HepG2 (cell line): ENCODE data around the gene PIK3R3. TPM values are rescaled to one million over a fixed set of nuclear protein-coding genes. Genes with fewer than 3 reads are reported as not detected.

ENCODE experiments used
- ATAC-seq: fragments of 200-7000 bp; cut with Tn5 transposase; 3 replicates; pipeline ENCODE4 v1.9.1; 2020; ENCODE audit warnings: mild to moderate bottlenecking, moderate library complexity
- BruUV-seq: library from RNA; stranded (reverse); fragments of 400-500 nt; replicated peaks from 2 replicates; lab custom pipeline; 2021; lab: Mats Ljungman, UMichigan
- CTCF ChIA-PET: fragments of 300-600 bp; formaldehyde crosslinking; extraction: SDS; loops from one replicate; lab custom pipeline; 2021; ENCODE audit warnings: low total read pairs, inconsistent platforms, low intra/inter-chr PET ratio; lab: Yijun Ruan, JAX
- POLR2A ChIA-PET: fragments of 350-600 bp; sonication (Branson Sonifier 250); formaldehyde crosslinking; loops from one replicate; lab custom pipeline; 2020; ENCODE audit warnings: antibody characterized with exemption, inconsistent platforms; lab: Yijun Ruan, JAX
- DNase-seq: peaks from one replicate; pipeline ENCODE4 v3.0.0-alpha.2; 2015; ENCODE audit warnings: low spot score
- FAIRE-seq: peaks from 3 replicates; lab custom pipeline; 2011; peaks lifted over from hg19 to GRCh38; lab: Jason Lieb, UNC
- H2AFZ ChIP-seq: one replicate; pipeline ENCODE4 v1.6.1; 2011; ENCODE audit warnings: low read length, inconsistent platforms
- H3K27ac ChIP-seq: fragments of 300-600 bp; 3 replicates; pipeline ENCODE4 v1.8.0; 2011; ENCODE audit warnings: mixed run types, mild to moderate bottlenecking, mixed read lengths, low read length, inconsistent platforms; ENCODE audit not compliant: insufficient read depth; ENCODE audit errors: extremely low read length
- H3K27me3 ChIP-seq, 2 experiments: fragments of 200-600 bp in 1 of 2; 2 replicates in 1 of 2; 3 replicates in 1 of 2; pipeline versions ENCODE4 v1.6.0 to v1.8.0; 2011; ENCODE audit warnings: low read length in 2 of 2, mild to moderate bottlenecking in 2 of 2, moderate library complexity in 2 of 2, inconsistent platforms in 1 of 2; ENCODE audit not compliant: insufficient read depth in 2 of 2, control insufficient read depth in 1 of 2
- H3K36me3 ChIP-seq, 2 experiments: fragments of 200-600 bp in 1 of 2; replicated peaks in 1 of 2; 2 replicates in 1 of 2; 3 replicates in 1 of 2; pipeline versions ENCODE4 v1.5.1 to v1.8.0; 2011; ENCODE audit warnings: low read length in 2 of 2, inconsistent platforms in 1 of 2; ENCODE audit not compliant: insufficient read depth in 2 of 2, control insufficient read depth in 1 of 2
- H3K4me1 ChIP-seq: 2 replicates; pipeline ENCODE4 v1.5.1; 2012; ENCODE audit warnings: low read length, inconsistent platforms; ENCODE audit not compliant: insufficient read depth
- H3K4me2 ChIP-seq: 2 replicates; pipeline ENCODE4 v1.6.0; 2011; ENCODE audit warnings: low read depth, low read length, inconsistent platforms
- H3K4me3 ChIP-seq, 3 experiments: fragments of 200-600 bp in 1 of 3; sonication (generic), shearing (Covaris generic) in 1 of 3; replicated peaks in 1 of 3; 2 replicates each; pipeline ENCODE4 v1.5.1; 2011 to 2016; ENCODE audit warnings: low read length in 3 of 3, inconsistent platforms in 2 of 3, low read depth in 2 of 3, mild to moderate bottlenecking in 2 of 3, control low read depth in 1 of 3, mixed read lengths in 1 of 3; ENCODE audit not compliant: insufficient read depth in 1 of 3
- H3K79me2 ChIP-seq: one replicate; pipeline ENCODE4 v1.6.1; 2011; ENCODE audit warnings: low read length, inconsistent platforms; ENCODE audit not compliant: insufficient read depth
- H3K9ac ChIP-seq: 2 replicates; pipeline ENCODE4 v1.6.0; 2011; ENCODE audit warnings: mild to moderate bottlenecking, low read depth, low read length, inconsistent platforms; ENCODE audit not compliant: insufficient read depth
- H3K9me3 ChIP-seq: 2 replicates; pipeline ENCODE4 v1.5.1; 2012; ENCODE audit warnings: mild to moderate bottlenecking, low read length
- H4K20me1 ChIP-seq: 2 replicates; pipeline ENCODE4 v1.6.0; 2011; ENCODE audit warnings: inconsistent platforms, mild to moderate bottlenecking, low read length, moderate library complexity; ENCODE audit not compliant: insufficient read depth
- FOXC1 ChIP-seq: sonication (generic); formaldehyde crosslinking; IDR thresholded peaks from 2 replicates; pipeline ENCODE4 v1.8.0; 2022; ENCODE audit warnings: mild to moderate bottlenecking, missing genetic modification reagents, borderline replicate concordance
- HOXD1 ChIP-seq: sonication (generic); formaldehyde crosslinking; IDR thresholded peaks from 2 replicates; pipeline ENCODE4 v1.5.0; 2020; ENCODE audit warnings: missing genetic modification reagents
- NPAS2 ChIP-seq: sonication (generic); formaldehyde crosslinking; IDR thresholded peaks from 2 replicates; pipeline ENCODE4 v1.8.0; 2022; ENCODE audit warnings: mild to moderate bottlenecking, missing genetic modification reagents, borderline replicate concordance
- PRDM15 ChIP-seq: sonication (generic); formaldehyde crosslinking; IDR thresholded peaks from 2 replicates; pipeline ENCODE4 v1.4.0; 2020; ENCODE audit warnings: missing genetic modification reagents
- RFX5 ChIP-seq: IDR thresholded peaks from 2 replicates; pipeline ENCODE4 v1.6.1; 2011; ENCODE audit warnings: low read depth, low read length, improper control_type of control experiment
- RORA ChIP-seq: sonication (generic); formaldehyde crosslinking; IDR thresholded peaks from 2 replicates; pipeline ENCODE4 v1.5.0; 2020; ENCODE audit warnings: mild to moderate bottlenecking, missing genetic modification reagents, moderate library complexity
- SIX1 ChIP-seq: sonication (generic); formaldehyde crosslinking; IDR thresholded peaks from 2 replicates; pipeline ENCODE4 v1.4.0; 2020; ENCODE audit warnings: missing genetic modification reagents, borderline replicate concordance
- STAG1 ChIP-seq: sonication (generic); formaldehyde crosslinking; IDR thresholded peaks from 2 replicates; pipeline ENCODE4 v1.4.0; 2020; ENCODE audit warnings: missing genetic modification reagents
- ZMAT3 ChIP-seq: sonication (generic); formaldehyde crosslinking; conservative IDR thresholded peaks from 2 replicates; pipeline ENCODE4 v1.7.0; 2021; ENCODE audit warnings: missing genetic modification reagents
- ZNF441 ChIP-seq: sonication (generic); formaldehyde crosslinking; IDR thresholded peaks from 2 replicates; pipeline ENCODE4 v1.7.0; 2021; ENCODE audit warnings: missing genetic modification reagents, borderline replicate concordance
- ZNF644 ChIP-seq: IDR thresholded peaks from 2 replicates; pipeline ENCODE4 v1.6.1; 2016; ENCODE audit warnings: low read depth
- ZNF674 ChIP-seq: sonication (generic); formaldehyde crosslinking; IDR thresholded peaks from 2 replicates; pipeline ENCODE4 v1.5.0; 2020; ENCODE audit warnings: low read depth, mild to moderate bottlenecking, missing genetic modification reagents
- ZNF709 ChIP-seq: sonication (generic); formaldehyde crosslinking; IDR thresholded peaks from 2 replicates; pipeline ENCODE4 v1.5.0; 2020; ENCODE audit warnings: mild to moderate bottlenecking, missing genetic modification reagents
- in situ Hi-C: cut with HindIII; loops from 2 replicates; pipeline ENCODE4 v1.10.0; 2017; ENCODE audit warnings: low pct_unique_long_range_greater_than_20kb; ENCODE audit not compliant: extremely low pct_ligation_motif_present
- intact Hi-C: fragments of 100-400 bp; cut with micrococcal nuclease; formaldehyde crosslinking; loops from one replicate; pipeline ENCODE4 v1.10.0; 2022; ENCODE audit not compliant: unreplicated experiment
- polyA plus RNA-seq, 8 experiments: library from polyadenylated mRNA; depleted of rRNA in 3 of 8; stranded (reverse) in 7 of 8; unstranded in 1 of 8; fragments of >200 nt; fragmentation: Illumina TruSeq in 4 of 8; extraction: Trizol in 4 of 8; gene quantifications; 2 replicates each; pipeline versions ENCODE4 v1.2.1 to v1.2.3, GENCODE V29; 2011 to 2016; ENCODE audit warnings: low read depth in 4 of 8, missing spikeins in 1 of 8, mixed read lengths in 1 of 8; ENCODE audit not compliant: insufficient read depth in 1 of 8
- total RNA-seq, 5 experiments: library from RNA; depleted of rRNA; stranded (reverse); fragments of >200 nt; fragmentation: Illumina TruSeq; extraction: Trizol; gene quantifications; 2 replicates each; pipeline ENCODE4 v1.2.3, GENCODE V29; 2016; ENCODE audit warnings: low read depth in 1 of 5

PIK3R3 gene
- total and polyA plus RNA-seq, 2 of the 13 experiments (the other 11 are each of a cell fraction or from before 2014, with no cell fraction given) = 0.37 to 6.9 TPM

- ChIA-PET CTCF (no interaction called here), POLR2A (no interaction called here)
- no peaks in the 10 kb centered on the region for H3K79me2 ChIP-seq
- BruUV-seq = no TSS peak
- no peak overlapping the region for H2AFZ ChIP-seq
- H3K4me2 ChIP-seq = no peak overlapping the region
- in situ Hi-C loops (no loop called here), intact Hi-C loops (no loop called here)
- no peaks in the 10 kb centered on the region for H4K20me1 ChIP-seq
- FAIRE-seq (no peak), ATAC-seq (no peak), DNase-seq (no peak)
- no peak overlapping the region for H3K4me3 ChIP-seq
- TF ChIP-seq FOXC1 (CRISPR knock-in tag) (no peak), ZNF674 (CRISPR knock-in tag) (no peak), HOXD1 (CRISPR knock-in tag) (no peak), NPAS2 (CRISPR knock-in tag) (no peak), RFX5 (no peak), STAG1 (CRISPR knock-in tag) (no peak), RORA (CRISPR knock-in tag) (no peak), PRDM15 (CRISPR knock-in tag) (no peak), ZMAT3 (CRISPR knock-in tag) (no peak), SIX1 (no peak), ZNF709 (CRISPR knock-in tag) (no peak), ZNF441 (CRISPR knock-in tag) (no peak), ZNF644 (CRISPR knock-in tag) (no peak)
- no peak overlapping the region for H3K9ac ChIP-seq
- H3K27ac ChIP-seq = no peak overlapping the region
- H3K4me1 ChIP-seq = peaks cover 13% of the 10 kb centered on the region
- no peaks in the 10 kb centered on the region for H3K27me3 ChIP-seq
- no peaks in the 10 kb centered on the region for H3K36me3 ChIP-seq
- H3K9me3 ChIP-seq = no peaks in the 10 kb centered on the region
These were observed 13.6 kb downstream of the PIK3R3 start for GRCh38 chr1:46118856-46119255.
